Measurements from ENCODE around the gene FOXD1. TPM values are rescaled to one million over a fixed set of nuclear protein-coding genes. Genes with fewer than 3 reads are reported as not detected.

Gene FOXD1
- total and polyA plus RNA-seq, 2 of the 8 experiments (the other 6 are each of a cell fraction or from before 2014, with no cell fraction given) = 0.11 to 1.1 TPM

- TF ChIP-seq, protein P1, sequence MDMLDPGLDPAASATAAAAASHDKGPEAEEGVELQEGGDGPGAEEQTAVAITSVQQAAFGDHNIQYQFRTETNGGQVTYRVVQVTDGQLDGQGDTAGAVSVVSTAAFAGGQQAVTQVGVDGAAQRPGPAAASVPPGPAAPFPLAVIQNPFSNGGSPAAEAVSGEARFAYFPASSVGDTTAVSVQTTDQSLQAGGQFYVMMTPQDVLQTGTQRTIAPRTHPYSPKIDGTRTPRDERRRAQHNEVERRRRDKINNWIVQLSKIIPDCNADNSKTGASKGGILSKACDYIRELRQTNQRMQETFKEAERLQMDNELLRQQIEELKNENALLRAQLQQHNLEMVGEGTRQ (IDR thresholded peaks at IDR 0.05; ENCODE audit: low read length) = no peak
- TF ChIP-seq CHD2 (IDR thresholded peaks at IDR 0.05; ENCODE audit: low read length) (no peak), RBBP5 (IDR thresholded peaks at IDR 0.05; ENCODE audit: borderline replicate concordance, low read depth, low read length) (no peak), SP2 (IDR thresholded peaks at IDR 0.05; ENCODE audit: low read length) (no peak), CHD7 (IDR thresholded peaks at IDR 0.05; ENCODE audit: insufficient replicate concordance, low read length) (no peak), TEAD4 (IDR thresholded peaks at IDR 0.05; ENCODE audit: low read depth, low read length) (no peak)
Observed at GRCh38 chr5:73417303-73418034, 31.1 kb downstream of the FOXD1 start (continued).

All from H1 (cell line).